ENCODE measurements around the gene TEX28. TPM values are rescaled to one million over a fixed set of nuclear protein-coding genes. Genes with fewer than 3 reads are reported as not detected.
"Not testable (repeated sequence)": the region's sequence is repeated elsewhere in the genome, so short reads cannot be mapped to it uniquely, and the experiment has no call there.

Gene TEX28
- not detected for polyA plus RNA-seq (ENCODE audit: insufficient read length in 4 of 4)

DNA sequence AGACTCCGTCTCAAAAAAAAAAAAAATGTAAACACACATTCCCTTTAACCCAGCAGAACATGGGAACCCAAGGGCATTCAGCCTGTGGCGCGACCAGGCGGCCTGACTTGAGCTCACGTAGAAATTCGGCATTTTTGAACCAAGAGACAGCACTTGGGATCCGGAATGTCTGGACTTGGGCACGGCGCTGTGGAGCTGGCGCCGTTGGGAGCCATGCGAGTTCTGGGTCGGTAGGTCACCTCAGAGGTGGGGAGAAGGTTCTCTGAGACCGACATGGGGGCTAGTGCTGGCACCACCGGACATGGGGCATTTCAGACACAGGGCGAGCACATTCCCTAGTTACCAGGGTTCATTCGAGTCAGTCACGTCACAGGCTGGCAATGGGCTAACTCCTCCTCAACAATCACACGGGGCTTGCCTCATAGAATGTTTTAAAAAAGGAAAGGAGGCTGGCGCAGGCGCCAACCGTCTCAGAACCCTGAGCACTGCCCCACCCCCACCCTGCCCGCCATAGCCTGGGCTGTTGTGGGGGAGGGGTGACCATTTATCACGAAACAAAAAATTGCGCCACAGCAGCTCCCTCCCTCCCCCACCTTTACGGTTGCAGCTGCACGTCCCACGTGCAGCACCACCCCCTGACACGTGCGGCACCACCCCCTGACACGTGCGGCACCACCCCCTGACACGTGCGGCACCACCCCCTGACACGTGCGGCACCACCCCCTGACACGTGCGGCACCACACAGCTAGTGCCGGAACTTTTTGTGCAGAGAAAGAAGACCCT, at the start of gene TEX28:
Gene TEX28, minus strand, starts transcription at position 334 of the 784 bp plus-strand sequence. CDS start 3,007 bp downstream, outside the sequence.
- no peak for DNase-seq (ENCODE audit: low read depth in 4 of 4, low spot score in 3 of 4)

GRCh38 chrX:154343620-154344019, 48.7 kb upstream of the TEX28 start:
- not testable (repeated sequence) for DNase-seq (ENCODE audit: low read depth in 4 of 4, low spot score in 3 of 4)

DNA sequence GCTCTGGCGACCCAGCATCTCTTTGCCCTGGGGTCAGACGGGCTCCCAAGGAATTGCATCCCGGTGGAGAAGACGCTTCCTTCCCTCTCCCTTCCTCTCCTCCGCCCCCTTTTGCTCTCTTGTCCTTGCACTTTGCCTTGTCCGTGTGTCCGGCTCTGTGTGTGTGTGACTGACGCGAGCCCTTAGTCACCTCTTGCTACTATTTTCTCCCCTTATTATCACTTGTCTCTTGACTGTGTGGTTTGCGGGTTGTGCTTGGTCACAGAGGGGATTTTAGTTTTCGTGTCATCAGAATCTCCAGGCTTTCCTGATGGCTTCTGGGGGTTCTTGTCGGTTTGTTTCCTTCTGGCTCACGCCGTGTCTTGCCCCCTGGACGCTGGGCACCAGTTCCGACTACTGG, 48.1 kb upstream of the TEX28 start:
- DNase-seq (ENCODE audit: low read depth in 4 of 4, low spot score in 3 of 4): not testable (repeated sequence)

DNA sequence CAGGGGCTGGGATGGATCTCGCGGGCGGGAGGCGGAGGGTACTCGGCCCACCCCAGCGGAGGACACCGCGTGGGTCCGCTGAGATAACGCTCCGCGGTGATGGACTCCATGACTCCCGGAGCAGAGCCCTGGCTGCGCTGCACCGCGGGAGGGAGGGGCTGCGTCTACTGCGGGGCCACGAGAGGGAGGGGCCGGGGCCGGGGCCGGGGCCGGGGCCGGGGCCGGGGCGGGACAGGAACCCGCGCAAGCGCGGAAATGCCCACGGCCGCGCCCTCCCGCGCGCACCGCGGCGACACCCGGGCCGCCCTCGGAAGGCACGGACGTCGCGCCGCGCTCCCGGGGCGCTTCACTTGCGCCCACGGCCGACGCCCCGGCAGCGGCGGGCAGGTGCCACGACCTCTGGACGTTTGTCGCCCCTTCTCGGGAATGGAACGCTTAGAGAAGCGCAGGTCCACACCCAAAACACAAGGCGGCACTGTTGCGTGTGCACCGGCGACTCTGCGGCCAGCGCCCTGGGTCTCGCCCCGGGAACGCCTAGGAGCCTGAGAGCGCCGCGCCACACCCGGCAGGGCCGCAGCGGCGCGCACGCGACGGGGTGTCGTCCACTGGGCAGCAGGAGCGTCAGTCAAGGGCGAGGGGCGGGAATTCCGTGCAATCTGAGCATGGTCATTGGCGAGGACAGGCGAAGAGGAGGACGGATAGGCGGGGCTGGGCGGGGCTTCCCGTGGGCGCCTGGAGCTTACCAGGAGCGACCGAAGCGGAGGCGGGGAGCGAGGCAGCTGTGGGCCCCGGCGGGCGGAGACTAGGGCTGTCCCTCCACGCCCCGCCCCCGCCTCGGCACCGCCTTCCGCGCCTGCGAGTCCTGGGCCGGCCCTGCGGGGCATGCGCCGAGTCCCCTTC, 46.7 kb upstream of the TEX28 start:
- not testable (repeated sequence) for DNase-seq (ENCODE audit: low read depth in 4 of 4, low spot score in 3 of 4)

DNA sequence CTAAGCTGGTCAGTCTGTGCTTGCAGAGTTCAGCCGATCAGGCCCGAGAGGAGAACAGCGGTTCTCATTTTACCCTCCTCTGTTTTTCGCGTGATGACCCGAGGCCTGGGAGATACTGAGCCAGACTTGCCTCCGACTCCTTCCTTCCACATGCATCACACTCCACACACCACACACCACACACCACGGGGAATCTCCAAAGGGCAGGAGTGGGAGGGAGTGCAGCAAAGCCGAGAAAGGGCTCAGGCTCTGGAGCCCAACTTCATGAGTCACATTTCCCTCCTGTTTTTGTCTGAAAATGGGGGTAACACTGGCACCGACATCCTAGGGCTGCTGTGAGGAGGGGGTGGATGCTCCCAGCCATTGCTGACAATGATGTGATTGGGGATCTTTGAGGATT, 39.6 kb upstream of the TEX28 start:
- no peak for DNase-seq (ENCODE audit: low read depth in 4 of 4, low spot score in 3 of 4)

DNA sequence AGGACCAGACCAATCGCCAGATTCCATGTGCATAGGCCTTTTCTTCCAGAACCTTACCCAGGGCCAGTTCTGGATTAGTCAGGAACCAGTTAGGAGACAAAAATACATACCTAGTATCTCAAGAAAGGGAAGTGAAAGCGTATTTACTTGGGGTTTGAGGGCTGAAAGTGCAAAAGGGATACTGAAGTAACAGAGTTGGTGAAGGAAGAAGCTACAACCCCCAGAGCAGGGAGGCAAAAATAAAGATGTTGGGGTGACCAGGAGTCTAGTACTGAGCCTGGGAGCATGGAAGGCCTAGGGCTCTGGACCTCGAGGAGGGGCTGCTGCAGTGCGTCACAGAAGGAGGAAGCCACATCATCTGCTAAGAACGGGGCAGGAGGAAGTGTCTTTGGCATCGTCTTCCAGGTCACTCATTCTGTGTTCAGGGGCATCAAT, 38.9 kb upstream of the TEX28 start:
- DNase-seq (ENCODE audit: low read depth in 4 of 4, low spot score in 3 of 4): no peak

DNA sequence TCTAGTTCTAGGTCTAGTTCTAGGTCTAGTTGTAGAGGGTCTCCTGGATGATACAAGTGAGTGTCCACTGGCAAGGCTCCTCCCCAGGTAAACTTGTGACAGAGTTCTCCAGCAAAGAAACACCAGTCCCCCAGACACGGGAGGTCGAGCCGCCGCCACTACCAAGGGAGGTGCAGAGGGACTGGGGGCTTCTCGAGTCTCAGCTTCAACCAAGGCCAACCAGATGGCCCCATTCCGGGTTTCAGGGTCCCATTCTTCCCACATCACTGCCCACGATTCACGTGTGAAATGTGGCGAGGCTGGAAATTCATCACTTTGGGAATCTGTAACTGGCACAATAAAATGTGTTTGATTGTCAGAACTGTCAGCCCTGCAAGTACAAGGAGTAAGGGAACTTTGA, 38.2 kb upstream of the TEX28 start:
- no peak for DNase-seq (ENCODE audit: low read depth in 4 of 4, low spot score in 3 of 4)

GRCh38 chrX:154332561-154332960, 37.6 kb upstream of the TEX28 start:
- DNase-seq (ENCODE audit: low read depth in 4 of 4, low spot score in 3 of 4): no peak

DNA sequence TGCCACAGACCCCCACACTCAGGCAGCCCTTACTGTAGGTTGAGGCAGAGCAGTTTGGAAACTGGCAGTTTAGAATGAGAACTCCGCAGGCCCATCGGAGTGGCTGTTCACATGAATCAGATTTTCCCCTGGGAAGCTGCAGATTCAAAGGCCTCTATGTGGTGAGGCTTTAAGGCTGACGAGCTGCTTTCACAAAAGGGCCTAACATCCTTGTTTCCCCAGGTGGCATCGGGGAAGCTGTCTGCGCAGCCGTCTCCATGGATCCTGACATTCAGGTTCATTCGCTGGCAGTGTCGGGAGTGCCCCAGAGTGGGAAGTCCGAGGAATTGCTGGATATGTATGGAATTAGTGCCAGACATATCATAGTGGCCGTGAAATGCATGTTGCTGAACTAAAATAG, 34.4 kb upstream of the TEX28 start:
- no peak for DNase-seq (ENCODE audit: low read depth in 4 of 4, low spot score in 3 of 4)

- DNase-seq (ENCODE audit: low read depth in 4 of 4, low spot score in 3 of 4): no peak
Observed at GRCh38 chrX:154328646-154329045, 33.7 kb upstream of the TEX28 start.

DNA sequence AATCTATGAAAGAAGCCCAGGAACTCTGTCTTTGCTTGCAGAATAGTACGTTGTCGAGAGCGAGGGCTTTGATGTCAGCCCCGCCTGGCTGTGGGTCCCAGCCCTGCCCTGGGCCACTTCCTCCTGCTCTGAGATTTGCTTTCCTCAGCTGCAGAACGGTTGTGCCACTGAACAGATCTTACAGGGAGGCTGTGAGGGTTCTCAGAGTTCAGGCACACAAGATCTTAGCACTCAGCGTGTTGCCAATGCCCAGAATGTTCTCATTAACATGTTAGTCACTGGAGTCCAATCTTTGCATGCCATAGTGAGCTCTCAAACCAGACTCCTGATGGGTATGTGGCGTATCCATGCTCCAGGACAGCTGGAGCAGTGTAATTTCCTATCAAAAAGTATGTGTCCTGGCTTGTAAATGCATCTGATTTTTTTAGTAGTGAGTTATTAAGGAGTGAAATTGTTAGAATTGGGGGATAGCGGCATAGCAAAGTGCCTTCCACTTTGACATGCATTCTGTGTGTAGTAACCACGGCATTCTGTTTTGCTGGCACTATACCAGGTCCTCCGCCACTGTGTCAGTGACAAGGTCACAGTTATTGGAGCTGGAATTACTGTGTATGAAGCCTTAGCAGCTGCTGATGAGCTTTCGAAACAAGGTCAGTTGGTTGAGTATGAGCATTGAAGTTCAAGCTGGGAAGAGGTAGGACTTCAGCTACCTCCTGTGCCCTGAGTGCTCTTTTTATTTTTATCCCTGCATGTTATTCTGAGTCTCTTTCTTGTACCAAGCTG, 32.3 kb upstream of the TEX28 start:
- no peak for DNase-seq (ENCODE audit: low read depth in 4 of 4, low spot score in 3 of 4)

GRCh38 chrX:154325541-154325940, 30.6 kb upstream of the TEX28 start:
- DNase-seq (ENCODE audit: low read depth in 4 of 4, low spot score in 3 of 4): peak in 1 of 4 donors; percentile 41

- no peak for DNase-seq (ENCODE audit: low read depth in 4 of 4, low spot score in 3 of 4)
Observed at GRCh38 chrX:154323537-154323936, 28.6 kb upstream of the TEX28 start.

DNA sequence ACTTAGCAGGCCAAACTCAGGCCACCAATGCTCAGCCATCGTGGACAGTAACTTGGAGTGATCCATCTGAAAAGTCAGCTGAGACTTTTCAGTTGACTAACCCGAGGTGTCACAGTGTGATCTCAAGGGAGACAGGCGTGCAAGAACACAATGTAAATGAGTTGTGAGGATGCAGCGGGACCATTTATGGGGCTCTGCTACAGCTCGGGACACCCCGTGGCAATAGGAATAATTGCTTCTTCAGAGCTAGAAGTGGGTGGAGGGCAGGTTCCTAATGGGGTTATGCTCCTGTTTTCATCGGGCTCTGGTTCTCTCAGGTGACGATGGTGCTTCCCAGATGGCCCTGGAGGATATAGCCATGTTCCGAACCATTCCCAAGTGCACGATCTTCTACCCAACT, 28.0 kb upstream of the TEX28 start:
- no peak for DNase-seq (ENCODE audit: low read depth in 4 of 4, low spot score in 3 of 4)

GRCh38 chrX:154321594-154321993, 26.7 kb upstream of the TEX28 start:
- DNase-seq (ENCODE audit: low read depth in 4 of 4, low spot score in 3 of 4): no peak

DNA sequence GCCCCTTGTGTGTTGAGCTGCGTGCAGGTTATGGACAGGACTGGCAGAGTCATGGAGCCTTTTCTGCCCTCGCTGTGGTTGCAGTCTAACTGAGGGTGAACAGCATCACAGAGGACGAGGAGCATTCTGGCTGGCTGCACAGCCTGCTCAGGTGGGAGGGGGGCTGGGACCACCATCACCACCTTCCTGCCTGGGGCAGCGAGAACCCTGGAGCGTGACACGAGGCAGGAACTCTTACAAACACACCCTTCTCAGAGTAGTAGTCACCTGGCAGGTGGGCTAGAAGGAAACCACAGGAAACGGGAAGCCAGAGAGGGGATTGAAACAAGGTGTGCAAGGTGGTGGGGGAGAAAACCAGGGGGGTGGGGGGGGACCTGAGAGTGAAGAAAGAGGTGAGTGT, 26.2 kb upstream of the TEX28 start:
- DNase-seq (ENCODE audit: low read depth in 4 of 4, low spot score in 3 of 4): no peak

- no peak for DNase-seq (ENCODE audit: low read depth in 4 of 4, low spot score in 3 of 4)
Observed at GRCh38 chrX:154320406-154320805, 25.5 kb upstream of the TEX28 start.

DNA sequence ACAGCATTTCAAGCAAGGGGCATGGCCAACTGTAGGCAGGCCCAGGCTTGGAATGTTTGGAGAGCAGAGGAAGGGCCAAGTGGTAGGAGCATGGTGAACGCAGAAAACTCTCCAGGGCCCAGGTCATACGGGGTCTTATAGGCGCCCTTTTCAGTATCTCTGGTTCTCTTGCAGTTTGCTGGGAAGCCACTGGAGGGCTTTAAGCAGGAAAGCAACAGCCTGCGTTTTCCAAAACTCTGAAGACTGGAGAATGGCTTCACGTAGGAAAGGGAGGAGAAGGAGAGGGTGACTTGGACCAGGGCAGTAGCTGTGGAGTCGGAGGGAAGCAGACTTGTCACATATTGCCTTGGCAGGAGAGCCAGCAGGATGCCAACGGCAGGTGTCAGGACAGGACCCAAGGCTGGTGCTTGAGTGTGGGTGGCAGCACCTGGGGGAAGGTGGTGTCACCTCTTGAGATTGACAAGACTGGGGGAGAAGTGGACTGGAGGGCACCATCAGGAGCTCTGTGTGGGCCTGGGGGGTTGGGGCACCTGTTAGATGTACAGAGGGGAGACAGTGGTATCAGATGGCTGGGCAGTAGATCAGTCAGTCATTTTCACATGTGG, 22.6 kb upstream of the TEX28 start:
- DNase-seq (ENCODE audit: low read depth in 4 of 4, low spot score in 3 of 4): no peak

- DNase-seq (ENCODE audit: low read depth in 4 of 4, low spot score in 3 of 4): no peak
Observed at GRCh38 chrX:154315416-154315815, 20.5 kb upstream of the TEX28 start.

DNA sequence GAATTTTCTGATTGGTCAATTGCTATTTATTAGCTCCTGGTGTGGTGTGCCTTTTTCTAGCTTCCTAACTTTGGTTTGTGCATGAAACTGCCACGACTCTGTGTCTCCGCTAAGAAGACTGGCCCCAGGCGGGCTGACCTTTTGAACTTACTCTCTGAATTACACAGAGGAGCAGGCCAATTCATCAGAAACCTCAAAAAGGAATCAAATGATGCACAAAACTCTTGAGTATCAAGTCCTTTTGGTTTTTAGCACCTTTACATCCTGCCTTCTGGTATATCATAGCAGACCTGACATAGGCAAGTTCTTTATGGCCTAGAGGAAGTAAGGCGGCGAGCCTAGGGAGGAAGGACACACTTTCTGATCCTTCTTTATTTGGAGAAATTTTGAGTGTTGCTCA, 18.2 kb upstream of the TEX28 start:
- DNase-seq (ENCODE audit: low read depth in 4 of 4, low spot score in 3 of 4): no peak

All from left renal pelvis (tissue), 4 donors.